ENCODE data around the gene TNNI2.

- TF ChIP-seq CTCF (IDR thresholded peaks at IDR 0.05) (no peak), REST (IDR thresholded peaks at IDR 0.05; ENCODE audit: insufficient read depth in 1 of 2, low read depth in 2 of 2, low read length in 1 of 2) (no peak), TCF7L2 (IDR thresholded peaks at IDR 0.05; ENCODE audit: low read depth, low read length) (no peak)
These were observed 24.0 kb downstream of the TNNI2 start for GRCh38 chr11:1862588-1863351.
